Progenitor cell of endocrine pancreas (in vitro differentiated cells): ENCODE results near the gene NLN. TPM values are rescaled to one million over a fixed set of nuclear protein-coding genes. Genes with fewer than 3 reads are reported as not detected.

Source experiments
- DNase-seq: peaks from one replicate; pipeline ENCODE4 v3.0.0; 2021; ENCODE audit warnings: low spot score; ENCODE audit not compliant: unreplicated experiment
- H3K27ac Mint-ChIP-seq: 2 replicates; pipeline ENCODE4 v1.8.0; 2021; ENCODE audit warnings: mild to moderate bottlenecking, moderate library complexity, mixed read lengths
- H3K27me3 Mint-ChIP-seq: 2 replicates; pipeline ENCODE4 v1.8.0; 2021; ENCODE audit warnings: mixed read lengths
- H3K36me3 Mint-ChIP-seq: 2 replicates; pipeline ENCODE4 v1.8.0; 2022; ENCODE audit warnings: mixed read lengths; ENCODE audit not compliant: insufficient read depth
- H3K4me1 Mint-ChIP-seq: 2 replicates; pipeline ENCODE4 v1.8.0; 2021; ENCODE audit warnings: low read depth, mixed read lengths
- H3K4me3 Mint-ChIP-seq: 2 replicates; pipeline ENCODE4 v1.8.0; 2021; ENCODE audit warnings: low read depth, mild to moderate bottlenecking, moderate library complexity, mixed read lengths
- H3K9me3 Mint-ChIP-seq: 2 replicates; pipeline ENCODE4 v1.8.0; 2021; ENCODE audit warnings: low read depth, mixed read lengths
- CTCF ChIP-seq: fragments of 200-600 bp; sonication (generic); IDR thresholded peaks from one replicate; pipeline ENCODE4 v1.5.0; 2021; ENCODE audit warnings: antibody characterized with exemption, mild to moderate bottlenecking; ENCODE audit not compliant: unreplicated experiment
- total RNA-seq: library from RNA; stranded (reverse); gene quantifications from 2 replicates; pipeline ENCODE4 v1.2.1, GENCODE V29; 2021

The NLN gene
- total RNA-seq, 1 donor from 2014 or later, result 65.1 TPM

DNA sequence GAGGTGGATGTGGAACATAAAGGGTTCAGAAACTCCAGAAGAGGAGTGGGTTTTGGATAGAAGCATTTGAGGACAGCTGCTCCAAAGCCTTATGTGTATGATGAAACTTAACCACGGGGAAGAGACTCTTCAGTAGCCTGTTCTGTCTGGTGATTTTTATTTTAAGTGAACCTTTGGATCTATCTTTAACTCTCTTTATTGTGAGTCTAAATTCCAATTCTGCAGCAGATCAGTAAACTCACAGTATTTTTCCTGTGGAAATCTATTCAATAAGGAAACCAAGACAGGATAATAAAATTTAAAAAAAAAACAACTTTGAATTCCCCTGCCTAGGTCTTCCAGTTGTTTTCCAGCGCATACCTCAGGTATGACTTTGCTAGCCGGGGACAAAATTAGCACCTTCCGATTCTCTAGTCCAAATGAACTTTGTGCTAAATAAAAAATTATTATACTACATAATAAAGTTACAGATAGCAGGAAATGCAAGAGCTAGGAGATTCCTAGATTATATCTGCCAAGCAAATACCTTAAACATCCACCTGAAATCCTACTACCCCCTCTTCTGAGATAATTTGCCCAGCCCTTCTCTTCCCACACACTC lies 101.9 kb downstream of the NLN start:
- Mint-ChIP-seq H3K4me3 (no peak overlapping the region), H3K9me3 (no peaks in the 10 kb centered on the region), H3K36me3 (peaks cover 20% of the 10 kb centered on the region), H3K27ac (no peak overlapping the region), H3K27me3 (no peaks in the 10 kb centered on the region), H3K4me1 (peaks cover 9% of the 10 kb centered on the region)
- TF ChIP-seq CTCF, result no peak
- DNase-seq, result no peak

- no peaks in the 10 kb centered on the region for H3K9me3 Mint-ChIP-seq
- H3K4me3 Mint-ChIP-seq, result no peak overlapping the region
- DNase-seq, result no peak
- no peak for TF ChIP-seq CTCF
- no peaks in the 10 kb centered on the region for H3K27me3 Mint-ChIP-seq
- peaks cover 9% of the 10 kb centered on the region for H3K4me1 Mint-ChIP-seq
- peaks cover 17% of the 10 kb centered on the region for H3K36me3 Mint-ChIP-seq
- H3K27ac Mint-ChIP-seq, result no peak overlapping the region
These were observed 103.7 kb downstream of the NLN start for GRCh38 chr5:65825408-65826328.

GRCh38 chr5:65828022-65828896 lies 106.3 kb downstream of the NLN start:
- peaks cover 19% of the 10 kb centered on the region for H3K36me3 Mint-ChIP-seq
- H3K9me3 Mint-ChIP-seq, result no peaks in the 10 kb centered on the region
- TF ChIP-seq CTCF, result no peak
- DNase-seq, result no peak
- no peak overlapping the region for H3K4me3 Mint-ChIP-seq
- H3K4me1 Mint-ChIP-seq, result peaks cover under 1% of the 10 kb centered on the region
- no peak overlapping the region for H3K27ac Mint-ChIP-seq
- H3K27me3 Mint-ChIP-seq, result no peaks in the 10 kb centered on the region

DNA sequence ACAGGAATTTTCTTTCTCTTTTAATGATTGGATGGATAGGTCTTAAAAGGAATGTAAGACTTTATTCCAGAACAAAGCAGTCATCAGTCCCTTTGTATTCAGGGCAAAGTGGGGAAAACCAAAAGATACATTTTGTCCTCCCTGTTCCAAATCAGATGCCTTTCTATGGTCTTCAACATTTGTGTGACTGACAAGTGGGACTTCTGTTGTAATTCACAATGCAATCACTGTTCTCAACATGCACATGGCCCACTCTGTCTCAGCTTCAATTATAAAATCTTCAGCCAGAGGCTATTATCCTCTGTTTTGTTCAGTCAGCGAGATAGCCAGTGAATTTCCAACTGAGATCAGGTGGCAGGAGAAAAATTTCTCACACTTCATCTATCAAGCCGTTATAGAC lies 108.9 kb downstream of the NLN start:
- no peaks in the 10 kb centered on the region for H3K27me3 Mint-ChIP-seq
- no peak overlapping the region for H3K4me3 Mint-ChIP-seq
- H3K36me3 Mint-ChIP-seq, result peaks cover 9% of the 10 kb centered on the region
- no peak for TF ChIP-seq CTCF
- DNase-seq, result no peak
- H3K27ac Mint-ChIP-seq, result peak overlapping the region; percentile 56
- peaks cover 1% of the 10 kb centered on the region for H3K4me1 Mint-ChIP-seq
- H3K9me3 Mint-ChIP-seq, result no peaks in the 10 kb centered on the region

GRCh38 chr5:65831276-65831675 lies 109.3 kb downstream of the NLN start:
- H3K4me1 Mint-ChIP-seq, result peaks cover 1% of the 10 kb centered on the region
- no peak for DNase-seq
- TF ChIP-seq CTCF, result no peak
- peaks cover 9% of the 10 kb centered on the region for H3K36me3 Mint-ChIP-seq
- H3K4me3 Mint-ChIP-seq, result no peak overlapping the region
- no peaks in the 10 kb centered on the region for H3K9me3 Mint-ChIP-seq
- H3K27ac Mint-ChIP-seq, result no peak overlapping the region
- H3K27me3 Mint-ChIP-seq, result no peaks in the 10 kb centered on the region
